Stimulated activated CD8-positive, alpha-beta memory T cell treated with anti-CD3 and anti-CD28 coated beads, Interleukin-15, amount 100 ng/mL, for 4 hours (primary cell): ENCODE measurements around the gene PCDHB2.
"Not testable (repeated sequence)": the region's sequence is repeated elsewhere in the genome, so short reads cannot be mapped to it uniquely, and the experiment has no call there.

Experiments
- DNase-seq, 2 donors: peaks; one replicate each; pipeline ENCODE4 v3.0.0-alpha.2; 2020; ENCODE audit warnings: low read depth in 2 of 2

The PCDHB2 gene

DNA sequence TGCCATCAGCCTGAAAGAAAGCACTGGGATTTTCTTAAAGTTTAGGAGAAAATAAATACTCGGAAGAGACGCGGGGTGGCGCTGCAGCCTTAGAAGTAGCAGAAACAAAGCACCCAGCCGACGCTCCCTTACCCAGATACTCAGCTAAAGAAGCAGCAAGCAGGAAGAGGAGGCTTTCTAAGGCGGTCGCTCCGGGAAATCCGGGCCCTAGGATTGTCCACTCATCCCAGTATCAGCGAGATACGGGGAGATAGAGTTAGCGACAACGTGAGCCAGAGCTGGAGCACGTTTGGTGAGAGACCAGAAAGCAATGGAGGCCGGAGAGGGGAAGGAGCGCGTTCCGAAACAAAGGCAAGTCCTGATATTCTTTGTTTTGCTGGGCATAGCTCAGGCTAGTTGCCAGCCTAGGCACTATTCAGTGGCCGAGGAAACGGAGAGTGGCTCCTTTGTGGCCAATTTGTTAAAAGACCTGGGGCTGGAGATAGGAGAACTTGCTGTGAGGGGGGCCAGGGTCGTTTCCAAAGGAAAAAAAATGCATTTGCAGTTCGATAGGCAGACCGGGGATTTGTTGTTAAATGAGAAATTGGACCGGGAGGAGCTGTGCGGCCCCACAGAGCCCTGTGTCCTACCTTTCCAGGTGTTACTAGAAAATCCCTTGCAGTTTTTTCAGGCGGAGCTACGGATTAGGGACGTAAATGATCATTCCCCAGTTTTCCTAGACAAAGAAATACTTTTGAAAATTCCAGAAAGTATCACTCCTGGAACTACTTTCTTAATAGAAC, at the start of gene PCDHB2:
Gene PCDHB2 (plus strand): TSS at position 135 of the 782 bp plus-strand sequence. CDS start 176 bp downstream, at position 311.
- DNase-seq, result no peak

DNA sequence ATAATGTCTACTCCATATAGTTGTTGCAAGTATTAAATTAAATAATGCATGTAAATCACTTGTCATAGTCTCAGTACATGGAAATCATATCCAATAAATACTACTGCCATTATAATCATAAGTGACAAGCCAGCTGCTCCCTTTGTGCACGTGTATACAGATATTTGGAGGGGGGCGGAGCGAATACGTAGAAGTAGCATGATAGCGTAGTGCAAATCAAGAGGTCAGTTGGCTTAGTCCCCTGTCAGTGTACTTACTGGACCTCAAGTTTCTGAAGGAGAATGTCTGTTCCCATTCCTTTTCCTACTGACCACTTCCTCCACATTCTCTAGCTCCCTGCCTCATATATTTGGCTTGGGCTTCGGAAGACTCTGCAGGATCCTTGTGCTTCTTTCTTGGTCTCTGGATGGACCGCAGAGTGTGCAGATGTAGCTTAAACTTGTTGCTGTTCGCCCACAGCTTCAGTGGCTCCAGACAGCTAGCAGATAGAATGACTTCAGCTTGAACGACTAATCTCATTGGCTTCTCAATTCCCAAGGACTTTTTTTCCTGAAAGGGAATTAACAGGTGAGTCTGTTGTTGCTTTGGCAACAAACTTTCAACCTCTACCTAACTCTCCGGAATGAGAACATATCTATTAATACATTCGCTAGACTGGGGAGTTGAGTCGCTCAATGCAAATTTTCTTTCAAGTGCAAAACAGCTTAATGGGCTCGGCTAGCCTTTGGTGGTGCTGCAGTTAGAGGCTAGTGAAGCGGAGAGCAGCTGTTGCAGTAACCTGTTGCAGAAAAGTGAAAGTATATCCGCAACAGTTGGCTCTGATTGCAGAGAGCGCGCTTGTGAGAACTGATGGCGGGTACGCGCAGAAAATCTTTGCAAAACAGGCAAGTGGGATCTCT, 43.5 kb upstream of the PCDHB2 start, which contains the start of gene PCDHB1:
Gene PCDHB1 (plus strand): TSS at position 753 of the 899 bp plus-strand sequence. CDS start 97 bp downstream, at position 850.
- no peak for DNase-seq

- DNase-seq, result no peak
Observed at GRCh38 chr5:141051521-141051866, 42.9 kb upstream of the PCDHB2 start.

DNA sequence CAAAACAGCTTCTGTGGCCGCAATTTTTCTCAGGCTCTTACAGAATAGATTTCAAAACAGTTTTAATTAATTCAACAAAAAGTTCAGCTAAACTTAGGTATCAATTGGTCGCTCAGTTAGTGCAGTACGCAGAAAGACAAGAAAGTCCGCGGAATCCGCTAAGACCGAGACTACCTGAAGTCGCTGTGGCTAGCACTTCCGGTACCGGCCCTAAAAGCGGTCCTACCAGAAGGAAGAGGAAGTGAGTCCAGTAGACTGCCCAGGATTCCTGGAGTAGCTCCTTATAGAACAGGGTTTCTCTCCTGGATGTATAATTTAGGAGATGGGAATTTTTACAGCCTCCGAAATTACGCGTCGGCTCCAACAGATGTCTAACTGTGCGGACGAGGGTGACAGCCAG, 16.6 kb upstream of the PCDHB2 start:
- no peak for DNase-seq

DNA sequence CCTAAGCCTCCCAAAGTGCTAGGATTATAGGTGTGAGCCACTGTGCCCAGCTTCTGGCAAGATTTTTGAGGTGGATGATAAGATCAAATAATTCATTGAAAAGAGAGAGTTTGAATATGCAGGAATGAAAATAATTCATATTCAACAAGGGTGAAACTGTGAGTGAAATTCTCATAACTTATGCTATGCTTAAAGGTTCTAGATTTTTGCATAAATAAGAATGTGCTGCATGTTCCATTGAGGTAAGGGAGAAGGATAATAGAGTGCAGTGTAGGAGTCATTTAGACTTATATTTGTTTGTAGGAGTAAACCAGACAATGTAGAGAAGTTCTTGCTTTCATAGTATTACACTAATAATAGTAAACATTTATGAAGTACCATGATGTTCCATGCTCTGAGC, 12.2 kb upstream of the PCDHB2 start:
- DNase-seq, result no peak

GRCh38 chr5:141084487-141084989, 9.9 kb upstream of the PCDHB2 start:
- no peak for DNase-seq

DNA sequence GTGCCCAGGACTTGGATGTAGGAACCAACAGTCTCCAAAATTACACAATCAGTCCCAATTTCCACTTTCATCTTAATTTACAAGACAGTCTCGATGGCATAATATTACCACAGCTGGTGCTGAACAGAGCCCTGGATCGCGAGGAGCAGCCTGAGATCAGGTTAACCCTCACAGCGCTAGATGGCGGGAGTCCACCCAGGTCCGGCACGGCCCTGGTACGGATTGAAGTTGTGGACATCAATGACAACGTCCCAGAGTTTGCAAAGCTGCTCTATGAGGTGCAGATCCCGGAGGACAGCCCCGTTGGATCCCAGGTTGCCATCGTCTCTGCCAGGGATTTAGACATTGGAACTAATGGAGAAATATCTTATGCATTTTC, 837 bp downstream of the PCDHB2 start:
- no peak for DNase-seq

- DNase-seq, result not testable (repeated sequence)
Observed at GRCh38 chr5:141096181-141096580, 1.8 kb downstream of the PCDHB2 start.

DNA sequence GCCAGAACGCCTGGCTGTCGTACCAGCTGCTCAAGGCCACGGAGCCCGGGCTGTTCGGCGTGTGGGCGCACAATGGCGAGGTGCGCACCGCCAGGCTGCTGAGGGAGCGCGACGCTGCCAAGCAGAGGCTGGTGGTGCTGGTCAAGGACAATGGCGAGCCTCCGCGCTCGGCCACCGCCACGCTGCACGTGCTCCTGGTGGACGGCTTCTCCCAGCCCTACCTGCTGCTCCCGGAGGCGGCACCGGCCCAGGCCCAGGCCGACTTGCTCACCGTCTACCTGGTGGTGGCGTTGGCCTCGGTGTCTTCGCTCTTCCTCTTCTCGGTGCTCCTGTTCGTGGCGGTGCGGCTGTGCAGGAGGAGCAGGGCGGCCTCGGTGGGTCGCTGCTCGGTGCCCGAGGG, 2.2 kb downstream of the PCDHB2 start:
- not testable (repeated sequence) for DNase-seq

DNA sequence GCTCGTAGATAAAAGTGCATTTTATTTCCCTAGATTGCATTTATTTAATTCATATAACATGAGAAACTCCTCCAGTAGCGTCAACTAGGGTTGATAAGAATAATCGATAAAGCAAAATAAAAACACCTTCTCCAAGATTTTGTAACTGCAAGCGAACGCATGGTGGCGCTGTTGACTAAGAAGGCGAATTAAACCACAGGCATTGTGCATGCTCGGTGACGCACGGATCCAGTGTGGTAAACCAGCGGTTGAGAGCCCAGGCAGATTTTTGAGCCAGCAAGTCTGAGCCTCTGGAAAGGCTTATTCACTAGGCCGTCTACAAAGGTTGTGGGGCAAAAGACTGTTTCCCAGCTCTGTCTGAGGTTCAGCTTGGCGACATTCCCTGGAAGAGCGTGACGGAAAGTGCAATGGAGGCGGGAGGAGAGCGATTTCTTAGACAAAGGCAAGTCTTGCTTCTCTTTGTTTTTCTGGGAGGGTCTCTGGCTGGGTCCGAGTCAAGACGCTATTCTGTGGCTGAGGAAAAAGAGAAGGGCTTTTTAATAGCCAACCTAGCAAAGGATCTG, 5.9 kb downstream of the PCDHB2 start, which contains the start of gene PCDHB3:
Gene PCDHB3 (plus strand): TSS at position 231 of the 563 bp plus-strand sequence. CDS start 177 bp downstream, at position 408.
- DNase-seq, result no peak

DNA sequence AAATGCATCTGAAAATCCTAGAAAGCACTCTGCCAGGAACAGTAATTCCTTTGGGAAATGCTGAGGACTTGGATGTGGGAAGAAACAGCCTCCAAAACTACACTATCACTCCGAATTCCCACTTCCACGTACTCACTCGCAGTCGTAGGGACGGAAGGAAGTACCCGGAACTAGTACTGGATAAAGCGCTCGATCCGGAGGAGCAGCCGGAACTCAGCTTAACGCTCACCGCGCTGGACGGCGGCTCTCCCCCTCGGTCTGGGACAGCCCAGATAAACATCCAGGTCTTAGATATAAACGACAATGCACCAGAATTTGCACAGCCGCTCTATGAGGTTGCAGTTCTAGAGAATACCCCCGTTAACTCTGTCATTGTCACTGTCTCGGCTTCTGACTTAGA, 6.6 kb downstream of the PCDHB2 start:
- DNase-seq, result no peak

GRCh38 chr5:141102070-141102469, 7.7 kb downstream of the PCDHB2 start:
- not testable (repeated sequence) for DNase-seq

DNA sequence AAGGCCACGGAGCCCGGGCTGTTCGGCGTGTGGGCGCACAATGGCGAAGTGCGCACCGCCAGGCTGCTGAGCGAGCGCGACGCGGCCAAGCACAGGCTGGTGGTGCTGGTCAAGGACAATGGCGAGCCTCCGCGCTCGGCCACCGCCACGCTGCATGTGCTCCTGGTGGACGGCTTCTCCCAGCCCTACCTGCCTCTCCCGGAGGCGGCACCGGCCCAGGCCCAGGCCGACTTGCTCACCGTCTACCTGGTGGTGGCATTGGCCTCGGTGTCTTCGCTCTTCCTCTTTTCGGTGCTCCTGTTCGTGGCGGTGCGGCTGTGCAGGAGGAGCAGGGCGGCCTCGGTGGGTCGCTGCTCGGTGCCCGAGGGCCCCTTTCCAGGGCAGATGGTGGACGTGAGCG, 8.1 kb downstream of the PCDHB2 start:
- not testable (repeated sequence) for DNase-seq

DNA sequence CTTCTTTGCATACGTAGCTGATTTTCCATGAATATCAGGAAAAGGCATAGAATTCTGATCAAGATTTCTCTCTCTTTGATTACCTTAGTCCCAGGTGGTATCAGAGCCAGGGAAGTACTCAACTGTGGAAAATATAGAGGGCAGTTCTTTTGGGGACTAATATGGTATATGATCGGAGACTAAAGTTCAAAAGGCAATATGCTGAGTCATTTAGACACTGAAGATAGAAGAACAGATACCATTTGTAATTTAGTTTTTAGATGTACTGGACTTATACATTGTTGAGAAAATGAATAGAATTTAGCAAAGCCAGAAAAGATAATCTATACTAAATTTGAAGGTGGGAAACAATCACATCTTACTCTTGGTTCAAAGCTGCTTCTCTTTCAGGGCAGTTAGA, 10.9 kb downstream of the PCDHB2 start:
- no peak for DNase-seq

DNA sequence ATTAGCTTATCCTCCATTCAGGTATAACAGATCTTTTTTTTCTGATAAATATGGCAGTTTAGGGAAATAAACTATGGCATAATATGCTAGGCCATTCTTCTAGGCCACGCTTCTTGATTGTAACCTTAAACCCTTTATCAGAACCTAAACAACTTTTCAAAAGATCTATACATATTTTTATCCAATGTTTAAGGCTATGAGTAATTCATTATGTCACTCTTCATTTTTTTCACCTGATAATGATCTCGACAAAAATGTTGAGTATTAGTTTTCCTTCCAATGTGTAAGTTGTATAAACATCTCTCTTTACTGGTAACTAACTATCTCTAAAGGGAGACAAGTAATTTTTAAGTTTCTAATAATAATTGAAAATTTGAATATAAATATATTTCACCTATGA, 24.8 kb downstream of the PCDHB2 start:
- no peak for DNase-seq

DNA sequence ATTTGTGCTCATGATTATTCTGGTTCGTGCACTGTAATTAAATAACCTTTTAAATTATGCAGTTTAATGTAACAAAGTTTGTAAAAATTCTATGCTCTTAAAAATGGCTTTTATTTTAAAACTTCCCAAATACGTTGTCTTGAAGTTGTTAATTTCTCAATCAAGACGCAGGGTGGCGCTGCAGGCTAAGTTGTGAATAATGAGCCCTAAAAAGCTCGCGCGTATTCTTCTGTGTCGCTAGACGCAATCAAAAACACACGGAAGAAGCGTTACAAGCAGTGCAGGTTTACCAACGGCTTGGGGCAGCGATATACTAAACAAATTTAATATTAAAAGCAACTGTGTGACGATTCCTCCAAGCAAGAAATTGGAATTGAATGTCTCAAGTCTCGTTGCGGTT, 27.1 kb downstream of the PCDHB2 start, which contains the start of gene PCDHB4:
Gene PCDHB4 (plus strand): TSS at position 256 of the 400 bp plus-strand sequence. CDS start 181 bp downstream, outside the sequence.
- no peak for DNase-seq

DNA sequence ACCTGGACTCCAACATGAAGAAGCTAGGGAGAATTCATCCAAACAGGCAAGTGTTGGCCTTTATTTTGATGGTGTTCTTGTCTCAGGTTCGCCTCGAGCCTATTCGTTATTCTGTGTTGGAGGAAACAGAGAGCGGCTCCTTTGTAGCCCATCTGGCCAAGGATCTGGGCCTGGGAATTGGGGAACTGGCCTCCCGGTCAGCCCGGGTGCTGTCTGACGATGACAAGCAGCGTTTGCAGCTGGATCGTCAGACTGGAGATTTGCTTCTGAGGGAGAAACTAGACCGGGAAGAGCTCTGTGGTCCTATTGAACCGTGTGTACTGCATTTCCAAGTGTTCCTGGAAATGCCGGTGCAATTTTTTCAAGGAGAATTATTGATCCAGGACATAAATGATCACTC, 27.6 kb downstream of the PCDHB2 start:
- DNase-seq, result no peak

DNA sequence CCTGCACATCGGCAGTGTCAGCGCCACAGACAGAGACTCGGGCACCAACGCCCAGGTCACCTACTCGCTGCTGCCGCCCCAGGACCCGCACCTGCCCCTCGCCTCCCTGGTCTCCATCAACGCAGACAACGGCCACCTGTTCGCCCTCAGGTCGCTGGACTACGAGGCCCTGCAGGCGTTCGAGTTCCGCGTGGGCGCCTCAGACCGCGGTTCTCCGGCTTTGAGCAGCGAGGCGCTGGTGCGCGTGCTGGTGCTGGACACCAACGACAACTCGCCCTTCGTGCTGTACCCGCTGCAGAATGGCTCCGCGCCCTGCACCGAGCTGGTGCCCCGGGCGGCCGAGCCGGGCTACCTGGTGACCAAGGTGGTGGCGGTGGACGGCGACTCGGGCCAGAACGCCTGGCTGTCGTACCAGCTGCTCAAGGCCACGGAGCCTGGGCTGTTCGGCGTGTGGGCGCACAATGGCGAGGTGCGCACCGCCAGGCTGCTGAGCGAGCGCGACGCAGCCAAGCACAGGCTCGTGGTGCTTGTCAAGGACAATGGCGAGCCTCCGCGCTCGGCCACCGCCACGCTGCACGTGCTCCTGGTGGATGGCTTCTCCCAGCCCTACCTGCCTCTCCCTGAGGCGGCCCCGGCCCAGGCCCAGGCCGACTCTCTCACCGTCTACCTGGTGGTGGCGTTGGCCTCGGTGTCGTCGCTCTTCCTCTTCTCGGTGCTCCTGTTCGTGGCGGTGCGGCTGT, 29.2 kb downstream of the PCDHB2 start:
- DNase-seq, result not testable (repeated sequence)

DNA sequence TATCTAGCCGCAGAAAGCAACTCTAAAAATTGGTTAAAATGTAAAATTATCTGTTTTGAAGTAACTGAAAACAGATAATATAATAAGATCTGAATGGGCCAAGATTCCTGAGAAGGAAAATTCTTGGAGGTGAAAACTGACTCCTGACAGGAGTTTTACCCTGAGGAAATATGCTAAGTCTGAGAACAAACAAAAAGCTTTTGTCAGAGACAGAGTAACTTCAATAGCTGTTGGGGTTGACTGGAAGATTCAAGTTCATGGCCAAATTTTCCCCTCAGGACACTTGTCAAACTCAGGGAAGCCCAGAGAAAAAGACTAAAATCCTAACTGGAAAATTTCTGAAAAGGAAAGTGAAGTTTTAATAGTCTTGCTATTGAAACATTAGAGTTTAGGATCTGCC, 32.9 kb downstream of the PCDHB2 start:
- no peak for DNase-seq

DNA sequence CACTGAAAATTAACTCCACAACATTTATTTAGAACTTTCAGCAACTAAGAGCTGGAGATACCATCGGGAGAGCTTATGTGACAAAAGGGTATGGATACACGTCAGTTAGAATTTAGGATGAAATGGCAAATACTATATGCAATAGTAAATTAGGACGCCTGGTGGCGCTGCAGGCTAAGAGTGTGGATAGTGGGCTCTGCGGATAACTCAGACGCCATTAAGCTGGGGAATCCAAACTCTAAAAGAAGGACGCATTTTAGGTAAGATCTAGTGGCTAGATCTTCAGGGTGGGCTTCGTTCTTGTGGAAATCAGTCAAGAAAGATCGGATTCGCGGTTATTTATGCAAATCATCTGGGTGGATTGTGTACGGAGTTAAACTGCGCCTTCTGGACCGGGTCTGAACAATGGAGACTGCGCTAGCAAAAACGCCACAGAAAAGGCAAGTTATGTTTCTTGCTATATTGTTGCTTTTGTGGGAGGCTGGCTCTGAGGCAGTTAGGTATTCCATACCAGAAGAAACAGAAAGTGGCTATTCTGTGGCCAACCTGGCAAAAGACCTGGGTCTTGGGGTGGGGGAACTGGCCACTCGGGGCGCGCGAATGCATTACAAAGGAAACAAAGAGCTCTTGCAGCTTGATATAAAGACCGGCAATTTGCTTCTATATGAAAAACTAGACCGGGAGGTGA, 40.8 kb downstream of the PCDHB2 start, which contains the start of gene PCDHB5:
Gene PCDHB5 (plus strand): TSS at position 177 of the 688 bp plus-strand sequence. CDS start 229 bp downstream, at position 406.
- DNase-seq, result no peak
